ENCODE results near the gene EYS. TPM values are rescaled to one million over a fixed set of nuclear protein-coding genes. Genes with fewer than 3 reads are reported as not detected.

The EYS gene
- total RNA-seq, 4 donors from 2014 or later = 0.15 TPM; not detected in 3

DNA sequence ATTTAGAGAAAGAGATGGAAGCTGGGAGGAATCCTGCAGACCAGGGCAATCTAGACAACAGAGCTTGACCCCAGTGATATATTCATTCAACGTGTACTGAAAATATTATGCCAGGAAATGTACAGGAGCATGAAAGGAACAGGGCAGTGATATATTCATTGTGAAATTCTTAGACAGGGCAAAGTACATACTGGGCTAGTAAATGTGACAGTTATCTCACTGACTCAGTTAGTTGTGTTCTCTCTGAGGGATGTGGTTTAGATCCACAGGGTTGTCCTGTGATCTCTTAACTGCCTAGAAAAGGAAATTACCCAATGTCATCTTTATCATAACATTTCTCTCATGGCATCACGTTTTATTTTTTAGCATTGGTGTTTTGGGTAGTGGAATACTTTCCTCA is 891.3 kb downstream of the EYS start:
- Histone ChIP-seq H3K36me3 (no peaks in the 10 kb centered on the region), H3K4me1 (no peaks in the 10 kb centered on the region), H3K4me3 (no peak overlapping the region), H3K27me3 (no peaks in the 10 kb centered on the region), H3K9me3 (no peaks in the 10 kb centered on the region), H3K27ac (no peak overlapping the region)
- TF ChIP-seq POLR2A (IDR thresholded peaks at IDR 0.05) = no peak
- TF ChIP-seq, protein P1, sequence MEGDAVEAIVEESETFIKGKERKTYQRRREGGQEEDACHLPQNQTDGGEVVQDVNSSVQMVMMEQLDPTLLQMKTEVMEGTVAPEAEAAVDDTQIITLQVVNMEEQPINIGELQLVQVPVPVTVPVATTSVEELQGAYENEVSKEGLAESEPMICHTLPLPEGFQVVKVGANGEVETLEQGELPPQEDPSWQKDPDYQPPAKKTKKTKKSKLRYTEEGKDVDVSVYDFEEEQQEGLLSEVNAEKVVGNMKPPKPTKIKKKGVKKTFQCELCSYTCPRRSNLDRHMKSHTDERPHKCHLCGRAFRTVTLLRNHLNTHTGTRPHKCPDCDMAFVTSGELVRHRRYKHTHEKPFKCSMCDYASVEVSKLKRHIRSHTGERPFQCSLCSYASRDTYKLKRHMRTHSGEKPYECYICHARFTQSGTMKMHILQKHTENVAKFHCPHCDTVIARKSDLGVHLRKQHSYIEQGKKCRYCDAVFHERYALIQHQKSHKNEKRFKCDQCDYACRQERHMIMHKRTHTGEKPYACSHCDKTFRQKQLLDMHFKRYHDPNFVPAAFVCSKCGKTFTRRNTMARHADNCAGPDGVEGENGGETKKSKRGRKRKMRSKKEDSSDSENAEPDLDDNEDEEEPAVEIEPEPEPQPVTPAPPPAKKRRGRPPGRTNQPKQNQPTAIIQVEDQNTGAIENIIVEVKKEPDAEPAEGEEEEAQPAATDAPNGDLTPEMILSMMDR (IDR thresholded peaks at IDR 0.05) = no peak
- ATAC-seq = no peak
- 26 to 51% methylated on average over 2 of the region's 2 CpGs for whole genome bisulfite sequencing, 2 donors (ENCODE audit: low coverage in 1 of 2)

DNA sequence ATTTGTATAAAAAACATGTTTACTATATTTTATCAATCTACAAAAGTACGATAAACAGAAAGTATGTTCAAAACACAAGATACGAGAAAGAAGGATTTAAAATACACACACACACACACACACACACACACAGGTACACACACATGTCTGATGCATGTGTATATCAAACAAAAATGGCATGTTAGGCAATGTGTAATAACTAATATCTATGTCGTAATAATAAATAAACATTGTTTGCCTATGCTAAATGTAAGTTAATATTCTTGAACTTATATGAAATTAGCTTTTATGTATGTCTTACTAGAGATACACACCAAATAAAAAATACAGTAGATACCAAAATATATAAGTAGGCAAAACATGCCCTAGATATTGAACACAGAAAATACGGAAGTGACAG is 894.9 kb downstream of the EYS start:
- H3K27me3 ChIP-seq = no peaks in the 10 kb centered on the region
- TF ChIP-seq, protein P1 (IDR thresholded peaks at IDR 0.05) = no peak
- TF ChIP-seq POLR2A (IDR thresholded peaks at IDR 0.05) (no peak), POLR2AphosphoS5 (IDR thresholded peaks at IDR 0.05) (no peak), EP300 (IDR thresholded peaks at IDR 0.05) (no peak)
- H3K4me3 ChIP-seq = no peak overlapping the region
- H3K4me1 ChIP-seq = no peaks in the 10 kb centered on the region
- no peaks in the 10 kb centered on the region for H3K9me3 ChIP-seq
- 89 to 97% methylated on average over 4 of the region's 4 CpGs for WGBS, 2 donors (ENCODE audit: low coverage in 1 of 2)
- ATAC-seq = no peak
- no peaks in the 10 kb centered on the region for H3K36me3 ChIP-seq
- H3K27ac ChIP-seq = no peak overlapping the region

DNA sequence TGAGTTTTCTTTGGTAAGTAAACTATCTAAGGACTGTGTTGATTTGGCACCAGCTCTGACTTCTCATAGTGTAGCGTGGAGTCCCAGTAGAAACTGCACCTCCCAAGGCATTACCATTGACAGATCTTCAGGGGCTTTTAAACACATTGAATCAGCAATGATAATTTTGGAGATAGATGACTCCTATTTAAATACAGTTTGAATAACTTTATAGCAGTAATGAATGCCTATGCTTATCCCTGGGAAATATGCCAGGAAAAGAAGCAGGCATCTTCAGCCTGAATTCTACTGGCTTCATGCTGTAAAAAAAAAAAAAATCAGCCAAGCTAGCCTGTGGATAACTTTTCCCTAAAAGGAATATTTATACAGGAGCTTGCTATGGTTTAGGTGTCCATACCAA is 895.9 kb downstream of the EYS start:
- Histone ChIP-seq H3K9me3 (no peaks in the 10 kb centered on the region), H3K36me3 (no peaks in the 10 kb centered on the region), H3K27ac (no peak overlapping the region), H3K27me3 (no peaks in the 10 kb centered on the region), H3K4me1 (no peaks in the 10 kb centered on the region), H3K4me3 (no peak overlapping the region)
- WGBS, 2 donors (ENCODE audit: low coverage in 1 of 2) = 30 to 38% methylated on average over 1 of the region's 1 CpG
- ATAC-seq = no peak
- TF ChIP-seq, protein P1 (IDR thresholded peaks at IDR 0.05) = no peak
- TF ChIP-seq EP300 (IDR thresholded peaks at IDR 0.05) (no peak), POLR2AphosphoS5 (IDR thresholded peaks at IDR 0.05) (no peak), POLR2A (IDR thresholded peaks at IDR 0.05) (no peak)

DNA sequence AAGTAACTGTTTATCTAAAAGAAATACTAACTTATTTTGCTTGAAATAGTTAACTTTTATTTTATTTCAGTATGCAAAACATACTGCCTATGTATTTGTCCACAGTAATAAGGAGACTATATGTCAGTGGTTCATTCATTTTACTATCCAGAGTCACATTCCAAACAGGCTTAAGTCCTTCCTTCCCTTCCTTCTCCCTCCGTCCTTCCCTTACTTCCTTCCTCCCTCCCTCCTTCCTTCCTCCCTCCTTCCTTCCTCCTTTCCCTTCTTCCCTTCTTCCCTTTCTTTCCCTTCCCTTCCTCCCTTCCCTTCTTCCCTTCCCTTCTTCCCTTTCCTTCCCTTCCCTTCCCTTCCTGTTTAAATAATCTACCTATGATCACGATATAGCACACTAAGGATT is 899.2 kb downstream of the EYS start:
- no peaks in the 10 kb centered on the region for H3K36me3 ChIP-seq
- no peaks in the 10 kb centered on the region for H3K4me1 ChIP-seq
- H3K9me3 ChIP-seq = no peaks in the 10 kb centered on the region
- no peaks in the 10 kb centered on the region for H3K27me3 ChIP-seq
- no peak overlapping the region for H3K27ac ChIP-seq
- TF ChIP-seq POLR2A (IDR thresholded peaks at IDR 0.05) (no peak), POLR2AphosphoS5 (IDR thresholded peaks at IDR 0.05) (no peak), EP300 (IDR thresholded peaks at IDR 0.05) (no peak)
- TF ChIP-seq, protein P1 (IDR thresholded peaks at IDR 0.05) = no peak
- 56 to 60% methylated on average over 2 of the region's 2 CpGs for WGBS, 2 donors (ENCODE audit: low coverage in 1 of 2)
- no peak overlapping the region for H3K4me3 ChIP-seq
- no peak for ATAC-seq

DNA sequence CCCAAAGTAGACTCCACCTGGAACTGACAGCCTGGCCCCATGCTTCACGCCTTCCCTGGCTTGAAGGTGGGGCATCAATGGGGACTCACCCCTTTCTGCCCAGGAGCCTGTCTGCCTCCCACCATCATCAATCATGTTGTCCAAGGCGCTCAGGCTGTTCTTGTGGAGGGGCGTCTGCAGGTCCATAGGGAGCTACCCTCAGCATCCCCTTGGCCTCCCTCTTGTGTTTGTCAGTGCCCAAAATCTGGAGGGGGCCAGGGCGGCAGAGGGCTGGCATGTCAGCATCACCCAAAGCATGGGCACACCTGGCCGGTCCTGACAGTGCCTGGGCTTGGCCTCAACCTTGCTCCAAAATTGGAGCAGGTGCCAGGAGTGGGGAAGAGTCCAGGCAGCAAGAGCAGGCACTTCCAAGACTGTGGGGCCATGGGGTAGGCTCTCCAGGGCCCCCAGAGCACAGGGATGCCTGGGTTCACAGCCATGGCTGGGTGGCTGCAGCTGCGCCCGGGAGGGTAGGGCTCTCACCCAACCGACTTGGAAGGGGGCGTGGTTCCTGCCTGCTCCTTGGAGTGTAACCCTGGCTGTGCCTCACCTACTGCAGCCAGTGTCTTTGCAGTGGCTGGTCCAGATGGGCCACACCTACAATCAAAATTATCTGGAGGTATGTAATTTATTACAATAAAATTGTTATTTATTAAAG is 903.4 kb downstream of the EYS start:
- H3K27me3 ChIP-seq = no peaks in the 10 kb centered on the region
- TF ChIP-seq, protein P1 (IDR thresholded peaks at IDR 0.05) = no peak
- no peak for TF ChIP-seq POLR2A (IDR thresholded peaks at IDR 0.05)
- TF ChIP-seq EP300 (IDR thresholded peaks at IDR 0.05) = no peak
- TF ChIP-seq POLR2AphosphoS5 (IDR thresholded peaks at IDR 0.05) = no peak
- no CpG with 5 or more reads among the region's 9 CpGs for WGBS, 2 donors (ENCODE audit: low coverage in 1 of 2)
- H3K36me3 ChIP-seq = no peaks in the 10 kb centered on the region
- H3K27ac ChIP-seq = no peak overlapping the region
- no peak for ATAC-seq
- H3K4me1 ChIP-seq = no peaks in the 10 kb centered on the region
- H3K4me3 ChIP-seq = no peak overlapping the region
- no peaks in the 10 kb centered on the region for H3K9me3 ChIP-seq

All from gastroesophageal sphincter (tissue), 4 donors.